ENCODE data around the gene MVP. TPM values are rescaled to one million over a fixed set of nuclear protein-coding genes. Genes with fewer than 3 reads are reported as not detected.

The MVP gene
- total and polyA plus RNA-seq, 7 donors, result 62.3 to 368 (median 94.5) TPM

DNA sequence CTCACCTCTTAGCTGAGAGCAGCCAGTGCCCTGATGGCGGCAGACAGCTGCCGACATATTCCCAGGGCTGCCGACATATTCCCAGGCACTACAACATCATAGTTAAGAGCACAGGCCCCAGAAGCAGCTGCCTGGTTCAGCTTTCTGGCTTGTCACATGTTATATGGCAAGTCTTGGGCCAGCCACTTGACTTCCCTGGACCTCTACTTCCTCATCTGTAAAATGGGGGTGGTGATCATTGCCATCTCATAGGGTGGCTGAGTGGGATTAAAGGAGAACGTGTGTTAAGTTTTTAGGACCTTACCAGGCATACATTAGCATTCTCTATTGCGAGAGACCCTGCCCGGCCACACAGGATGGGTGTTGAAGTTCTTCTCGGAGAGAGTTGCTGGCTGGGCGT is 23.7 kb downstream of the MVP start:
- H3K27me3 ChIP-seq, result no peaks in the 10 kb centered on the region
- H3K9me3 ChIP-seq, result no peaks in the 10 kb centered on the region
- H3K4me1 ChIP-seq, result peaks cover 0 to 5% (median 1%) of the 10 kb centered on the region in 4 donors
- 95% methylated on average over 8 of the region's 8 CpGs for WGBS, 2 donors
- TF ChIP-seq POLR2AphosphoS5 (IDR thresholded peaks at IDR 0.05) (no peak), EP300 (IDR thresholded peaks at IDR 0.05) (no peak), CTCF (IDR thresholded peaks at IDR 0.05) (no peak), POLR2A (IDR thresholded peaks at IDR 0.05) (no peak)
- intact Hi-C loops (cut with DNase I), result loop anchor here (10.0 kb wide), 1 partner anchor 59 kb away; no protein-coding TSS in a partner anchor
- peak overlapping the region in 3 of 4 donors; percentile 40 to 62 (median 48) for H3K27ac ChIP-seq
- DNase-seq, result no peak
- H3K36me3 ChIP-seq, result peaks cover 20 to 93% (median 56%) of the 10 kb centered on the region in 4 donors
- H3K4me3 ChIP-seq, result no peak overlapping the region

GRCh38 chr16:29844575-29845331 is 24.5 kb downstream of the MVP start:
- H3K27me3 ChIP-seq, result no peaks in the 10 kb centered on the region
- no peak overlapping the region for H3K4me3 ChIP-seq
- peaks cover 18 to 85% (median 52%) of the 10 kb centered on the region in 4 donors for H3K36me3 ChIP-seq
- intact Hi-C loops (cut with DNase I), result loop anchor here (10.0 kb wide), 1 partner anchor 60 kb away; no protein-coding TSS in a partner anchor
- H3K9me3 ChIP-seq, result no peaks in the 10 kb centered on the region
- peak overlapping the region; percentile 39 to 62 (median 44) for H3K27ac ChIP-seq
- WGBS, 2 donors, result 92% methylated on average over 28 of the region's 28 CpGs
- TF ChIP-seq POLR2A (IDR thresholded peaks at IDR 0.05) (no peak), POLR2AphosphoS5 (IDR thresholded peaks at IDR 0.05) (peak in 1 of 4 donors; percentile 7)
- H3K4me1 ChIP-seq, result peaks cover 0 to 11% (median 1%) of the 10 kb centered on the region in 4 donors
- peak; percentile 85 for DNase-seq

GRCh38 chr16:29845656-29846055 is 25.4 kb downstream of the MVP start:
- Histone ChIP-seq H3K36me3 (peaks cover 18 to 76% (median 45%) of the 10 kb centered on the region in 4 donors), H3K4me1 (peaks cover 0 to 16% (median 1%) of the 10 kb centered on the region in 4 donors), H3K27ac (peak overlapping the region in 3 of 4 donors; percentile 14 to 62 (median 39)), H3K4me3 (no peak overlapping the region), H3K9me3 (no peaks in the 10 kb centered on the region), H3K27me3 (no peaks in the 10 kb centered on the region)
- no peak for DNase-seq
- 94% methylated on average over 18 of the region's 18 CpGs for WGBS, 2 donors
- TF ChIP-seq CTCF (IDR thresholded peaks at IDR 0.05), result no peak
- TF ChIP-seq EP300 (IDR thresholded peaks at IDR 0.05), result no peak
- no peak for TF ChIP-seq POLR2AphosphoS5 (IDR thresholded peaks at IDR 0.05)
- no peak for TF ChIP-seq POLR2A (IDR thresholded peaks at IDR 0.05)
- intact Hi-C loops (cut with DNase I), result loop anchor here (10.0 kb wide), 1 partner anchor 61 kb away; no protein-coding TSS in a partner anchor

DNA sequence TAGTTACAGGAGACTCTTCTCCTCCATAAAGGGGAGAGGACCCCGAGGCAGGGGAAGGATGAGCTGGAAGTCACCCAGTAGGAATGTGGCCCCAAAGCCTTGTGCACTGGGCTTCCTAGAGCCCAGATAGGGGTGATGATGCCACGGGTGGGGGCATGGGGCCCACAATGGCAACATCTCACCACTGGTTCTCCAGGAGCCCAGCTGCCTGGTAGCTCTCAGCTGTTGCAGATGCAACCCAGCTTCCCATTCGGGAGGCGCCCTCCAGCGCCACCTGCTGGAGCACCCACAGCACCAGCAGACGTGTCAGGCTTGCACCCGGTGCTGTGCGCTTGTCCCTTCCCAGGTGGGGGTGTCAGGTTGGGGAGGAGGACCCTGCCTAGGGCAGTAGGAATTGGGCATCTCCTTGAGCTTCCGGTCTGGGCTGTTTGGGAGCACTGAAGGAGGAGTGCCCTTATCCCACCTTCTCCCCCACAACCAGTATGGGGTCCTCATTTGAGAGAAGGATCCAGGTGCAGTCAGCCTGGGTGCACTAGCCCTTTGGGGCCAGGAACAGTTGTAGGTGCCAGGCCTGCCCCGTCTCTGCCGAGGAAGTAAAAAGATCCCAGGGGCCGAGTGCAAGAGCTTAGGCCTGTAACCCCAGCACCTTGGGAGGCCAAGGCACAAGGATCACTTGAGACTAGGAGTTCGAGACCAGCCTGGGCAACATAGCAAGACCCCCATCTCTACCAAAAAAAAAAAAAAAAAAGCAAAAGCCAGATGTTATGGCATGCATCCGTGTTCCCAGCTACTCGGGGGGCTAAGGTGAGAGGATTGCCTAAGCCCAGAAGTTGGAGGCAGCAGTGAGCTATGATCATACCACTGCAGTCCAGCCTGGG is 28.4 kb downstream of the MVP start:
- TF ChIP-seq EP300 (IDR thresholded peaks at IDR 0.05), result no peak
- TF ChIP-seq POLR2AphosphoS5 (IDR thresholded peaks at IDR 0.05), result peak in 2 of 4 donors; percentile 22 to 39
- peak; percentile 72 to 89 (median 83) for TF ChIP-seq CTCF (IDR thresholded peaks at IDR 0.05)
- Histone ChIP-seq H3K4me3 (no peak overlapping the region), H3K27me3 (no peaks in the 10 kb centered on the region), H3K4me1 (peaks cover 0 to 16% (median 1%) of the 10 kb centered on the region in 4 donors), H3K36me3 (peaks cover 6 to 48% (median 26%) of the 10 kb centered on the region in 4 donors), H3K9me3 (no peaks in the 10 kb centered on the region), H3K27ac (peak overlapping the region in 3 of 4 donors; percentile 9 to 29 (median 23))
- peak; percentile 86 for DNase-seq
- WGBS, 2 donors, result 30 to 43% methylated on average over 15 of the region's 15 CpGs
- intact Hi-C loops (cut with DNase I), result loop anchor here (2.0 to 10.0 kb wide), 3 partner anchors 28 to 150 kb away; partner anchors contain the start of gene MVP

Data from sigmoid colon (tissue), 7 donors.